ENCODE results near the gene PDE3B. TPM values are rescaled to one million over a fixed set of nuclear protein-coding genes. Genes with fewer than 3 reads are reported as not detected.

PDE3B gene
- total RNA-seq, 1 donor from 2014 or later = 4.0 TPM

DNA sequence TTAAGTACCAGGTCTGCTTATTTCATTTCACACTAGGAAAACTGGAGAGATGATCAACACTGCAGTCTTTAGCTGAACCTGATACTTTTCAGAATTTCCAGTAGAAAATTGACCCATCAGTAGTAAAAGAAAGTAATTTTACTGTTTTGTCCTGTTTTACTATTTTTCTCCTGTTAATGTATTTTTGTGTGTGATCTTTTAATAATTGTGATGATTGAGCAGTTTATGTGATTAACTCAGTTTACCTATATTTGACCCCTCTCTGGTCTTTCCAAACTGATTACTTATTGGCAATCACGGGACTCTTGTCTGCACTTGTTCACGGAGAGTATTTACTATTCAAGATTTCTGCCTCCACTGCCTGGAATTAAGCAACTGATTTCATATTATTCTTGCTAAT is 249.0 kb downstream of the PDE3B start:
- Mint-ChIP-seq H3K36me3 (ENCODE audit: low read depth, unreplicated experiment) (no peaks in the 10 kb centered on the region), H3K27ac (ENCODE audit: unreplicated experiment) (no peak overlapping the region), H3K27me3 (ENCODE audit: unreplicated experiment) (peaks cover 3% of the 10 kb centered on the region), H3K9me3 (ENCODE audit: unreplicated experiment) (no peaks in the 10 kb centered on the region), H3K4me3 (ENCODE audit: unreplicated experiment) (peak overlapping the region; percentile 79), H3K4me1 (ENCODE audit: unreplicated experiment) (peaks cover 24% of the 10 kb centered on the region)
- TF ChIP-seq, protein P1, sequence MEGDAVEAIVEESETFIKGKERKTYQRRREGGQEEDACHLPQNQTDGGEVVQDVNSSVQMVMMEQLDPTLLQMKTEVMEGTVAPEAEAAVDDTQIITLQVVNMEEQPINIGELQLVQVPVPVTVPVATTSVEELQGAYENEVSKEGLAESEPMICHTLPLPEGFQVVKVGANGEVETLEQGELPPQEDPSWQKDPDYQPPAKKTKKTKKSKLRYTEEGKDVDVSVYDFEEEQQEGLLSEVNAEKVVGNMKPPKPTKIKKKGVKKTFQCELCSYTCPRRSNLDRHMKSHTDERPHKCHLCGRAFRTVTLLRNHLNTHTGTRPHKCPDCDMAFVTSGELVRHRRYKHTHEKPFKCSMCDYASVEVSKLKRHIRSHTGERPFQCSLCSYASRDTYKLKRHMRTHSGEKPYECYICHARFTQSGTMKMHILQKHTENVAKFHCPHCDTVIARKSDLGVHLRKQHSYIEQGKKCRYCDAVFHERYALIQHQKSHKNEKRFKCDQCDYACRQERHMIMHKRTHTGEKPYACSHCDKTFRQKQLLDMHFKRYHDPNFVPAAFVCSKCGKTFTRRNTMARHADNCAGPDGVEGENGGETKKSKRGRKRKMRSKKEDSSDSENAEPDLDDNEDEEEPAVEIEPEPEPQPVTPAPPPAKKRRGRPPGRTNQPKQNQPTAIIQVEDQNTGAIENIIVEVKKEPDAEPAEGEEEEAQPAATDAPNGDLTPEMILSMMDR (IDR thresholded peaks at IDR 0.05; ENCODE audit: unreplicated experiment) = no peak
- DNase-seq (ENCODE audit: low spot score) = no peak

DNA sequence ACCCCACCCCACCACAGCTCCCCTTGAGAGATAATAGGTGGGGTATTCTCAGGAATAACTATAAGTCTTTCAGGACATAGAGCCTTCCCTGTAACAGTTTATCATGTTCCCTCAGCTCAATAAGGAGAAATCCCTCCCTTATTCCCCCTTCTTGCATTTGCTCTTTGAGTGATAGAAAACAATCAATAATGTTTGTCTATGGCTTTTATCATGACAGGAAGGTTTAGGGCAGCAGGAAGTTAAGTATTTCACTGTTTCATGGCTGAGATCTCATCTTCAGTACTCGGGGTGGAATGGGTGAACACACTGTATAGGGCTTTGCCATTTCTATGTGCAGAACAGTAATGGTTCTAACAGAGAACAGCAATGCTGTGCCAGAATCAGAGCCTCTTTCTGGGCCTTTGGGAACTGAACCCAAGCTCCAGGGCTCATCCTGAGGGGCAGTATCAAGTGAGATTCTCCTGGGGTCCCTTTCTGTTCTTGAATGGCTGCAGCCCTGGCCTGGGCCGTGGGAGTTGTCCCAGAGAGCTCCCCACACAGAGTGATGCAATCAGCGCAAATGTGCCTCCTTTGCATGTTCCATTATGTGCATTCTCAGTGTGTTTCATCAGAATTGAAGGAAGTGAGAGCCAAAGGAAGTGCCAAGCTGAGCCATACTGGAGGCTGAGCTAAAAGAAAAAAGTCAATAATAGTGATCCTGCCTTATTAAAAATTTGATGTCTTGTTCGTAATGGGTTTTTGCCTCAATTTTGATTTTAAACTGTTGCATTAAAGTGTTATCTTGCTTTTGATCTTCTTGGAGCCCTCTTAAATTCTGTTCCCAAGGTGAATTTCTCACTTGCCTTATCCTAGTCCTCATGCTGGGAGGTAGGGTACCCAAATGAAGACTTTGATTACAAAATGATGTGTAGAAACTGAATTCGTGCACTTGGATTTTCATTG is 251.3 kb downstream of the PDE3B start:
- TF ChIP-seq, protein P1 (IDR thresholded peaks at IDR 0.05; ENCODE audit: unreplicated experiment) = no peak
- H3K27me3 Mint-ChIP-seq (ENCODE audit: unreplicated experiment) = peaks cover 4% of the 10 kb centered on the region
- no peaks in the 10 kb centered on the region for H3K36me3 Mint-ChIP-seq (ENCODE audit: low read depth, unreplicated experiment)
- peaks cover 20% of the 10 kb centered on the region for H3K4me1 Mint-ChIP-seq (ENCODE audit: unreplicated experiment)
- no peak for DNase-seq (ENCODE audit: low spot score)
- no peaks in the 10 kb centered on the region for H3K9me3 Mint-ChIP-seq (ENCODE audit: unreplicated experiment)
- H3K27ac Mint-ChIP-seq (ENCODE audit: unreplicated experiment) = peak overlapping the region; percentile 18
- no peak overlapping the region for H3K4me3 Mint-ChIP-seq (ENCODE audit: unreplicated experiment)

DNA sequence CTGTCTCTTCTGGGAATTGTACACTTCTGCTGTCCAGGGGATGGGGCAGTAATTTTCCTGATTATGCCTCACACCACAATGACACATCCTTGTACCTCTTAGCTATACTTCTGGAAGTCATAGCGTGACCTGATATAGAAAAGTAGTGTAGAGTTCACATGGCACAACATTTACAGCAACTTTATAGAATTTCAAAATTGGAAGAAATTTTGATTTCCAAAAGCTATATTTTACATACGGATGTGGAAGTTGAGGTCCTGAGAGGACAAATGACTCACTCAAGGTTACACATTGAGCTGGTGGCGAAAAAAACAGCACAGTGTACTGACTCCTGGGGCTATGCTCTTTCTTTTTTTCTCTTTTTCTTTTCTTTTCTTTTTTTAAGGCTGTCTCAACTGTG is 254.8 kb downstream of the PDE3B start:
- Mint-ChIP-seq H3K36me3 (ENCODE audit: low read depth, unreplicated experiment) (no peaks in the 10 kb centered on the region), H3K27me3 (ENCODE audit: unreplicated experiment) (peaks cover 2% of the 10 kb centered on the region), H3K4me1 (ENCODE audit: unreplicated experiment) (peaks cover 16% of the 10 kb centered on the region), H3K4me3 (ENCODE audit: unreplicated experiment) (no peak overlapping the region), H3K9me3 (ENCODE audit: unreplicated experiment) (no peaks in the 10 kb centered on the region), H3K27ac (ENCODE audit: unreplicated experiment) (no peak overlapping the region)
- no peak for DNase-seq (ENCODE audit: low spot score)
- TF ChIP-seq, protein P1 (IDR thresholded peaks at IDR 0.05; ENCODE audit: unreplicated experiment) = no peak

DNA sequence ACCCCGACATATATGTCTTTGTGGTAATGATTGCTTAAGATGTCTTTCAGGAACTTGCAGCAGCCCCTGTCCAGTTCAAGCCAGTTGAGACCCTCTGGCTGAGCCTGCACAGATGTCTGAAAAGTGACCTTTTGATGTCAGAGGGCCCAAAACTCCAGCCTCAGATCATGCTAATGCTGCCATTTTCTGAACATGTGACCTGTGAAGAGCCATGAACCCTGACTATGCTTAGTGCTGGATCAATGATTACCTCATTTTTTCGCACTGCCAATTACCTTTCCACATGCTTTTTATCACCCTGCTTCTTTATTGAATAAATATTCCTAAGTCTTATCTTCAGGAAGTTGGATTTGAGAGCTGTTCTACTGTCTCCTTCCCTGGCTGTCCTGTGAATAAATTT is 255.3 kb downstream of the PDE3B start:
- Mint-ChIP-seq H3K4me1 (ENCODE audit: unreplicated experiment) (peaks cover 16% of the 10 kb centered on the region), H3K36me3 (ENCODE audit: low read depth, unreplicated experiment) (no peaks in the 10 kb centered on the region), H3K27me3 (ENCODE audit: unreplicated experiment) (peaks cover 2% of the 10 kb centered on the region), H3K4me3 (ENCODE audit: unreplicated experiment) (no peak overlapping the region), H3K9me3 (ENCODE audit: unreplicated experiment) (no peaks in the 10 kb centered on the region), H3K27ac (ENCODE audit: unreplicated experiment) (no peak overlapping the region)
- TF ChIP-seq, protein P1 (IDR thresholded peaks at IDR 0.05; ENCODE audit: unreplicated experiment) = no peak
- DNase-seq (ENCODE audit: low spot score) = no peak
